GM21529 (cell line): Measurements from ENCODE around the gene ABTB1.

Experiments used
- ATAC-seq: cut with Tn5 transposase; IDR thresholded peaks from one replicate; pipeline ENCODE4 v1.9.1; 2021; ENCODE audit not compliant: unreplicated experiment

ABTB1 gene

GRCh38 chr3:127686512-127686894, 13.8 kb downstream of the ABTB1 start:
- ATAC-seq: no peak

- ATAC-seq: no peak
These were observed 14.5 kb downstream of the ABTB1 start for GRCh38 chr3:127687228-127687737.

GRCh38 chr3:127688022-127688415, 15.3 kb downstream of the ABTB1 start:
- no peak for ATAC-seq

GRCh38 chr3:127688416-127689265, 15.9 kb downstream of the ABTB1 start:
- ATAC-seq: no peak

- ATAC-seq: no peak
These were observed 16.6 kb downstream of the ABTB1 start for GRCh38 chr3:127689266-127689860.

GRCh38 chr3:127690106-127690505, 17.4 kb downstream of the ABTB1 start:
- ATAC-seq: no peak

GRCh38 chr3:127690823-127691452, 18.2 kb downstream of the ABTB1 start:
- ATAC-seq: no peak

GRCh38 chr3:127691489-127691888, 18.7 kb downstream of the ABTB1 start:
- ATAC-seq: no peak

- ATAC-seq: no peak
These were observed 19.2 kb downstream of the ABTB1 start for GRCh38 chr3:127691974-127692373.

- ATAC-seq: no peak
These were observed 20.0 kb downstream of the ABTB1 start for GRCh38 chr3:127692501-127693335.

GRCh38 chr3:127693336-127693843, 20.6 kb downstream of the ABTB1 start:
- ATAC-seq: no peak

- ATAC-seq: no peak
These were observed 21.9 kb downstream of the ABTB1 start for GRCh38 chr3:127694467-127695215.

- peak; percentile 78 for ATAC-seq
These were observed 24.9 kb downstream of the ABTB1 start for GRCh38 chr3:127697551-127698240.

- no peak for ATAC-seq
These were observed 25.5 kb downstream of the ABTB1 start for GRCh38 chr3:127698286-127698685.

GRCh38 chr3:127698691-127699415, 26.1 kb downstream of the ABTB1 start:
- no peak for ATAC-seq

GRCh38 chr3:127699416-127700300, 26.9 kb downstream of the ABTB1 start:
- ATAC-seq: no peak

- ATAC-seq: no peak
These were observed 27.7 kb downstream of the ABTB1 start for GRCh38 chr3:127700406-127700805.
